HG03135 (cell line): ENCODE results near the gene PLA2G4C.

Source experiments
- ATAC-seq: cut with Tn5 transposase; IDR thresholded peaks from one replicate; pipeline ENCODE4 v1.9.1; 2021; ENCODE audit warnings: mild to moderate bottlenecking, moderate library complexity; ENCODE audit not compliant: unreplicated experiment

PLA2G4C gene

DNA sequence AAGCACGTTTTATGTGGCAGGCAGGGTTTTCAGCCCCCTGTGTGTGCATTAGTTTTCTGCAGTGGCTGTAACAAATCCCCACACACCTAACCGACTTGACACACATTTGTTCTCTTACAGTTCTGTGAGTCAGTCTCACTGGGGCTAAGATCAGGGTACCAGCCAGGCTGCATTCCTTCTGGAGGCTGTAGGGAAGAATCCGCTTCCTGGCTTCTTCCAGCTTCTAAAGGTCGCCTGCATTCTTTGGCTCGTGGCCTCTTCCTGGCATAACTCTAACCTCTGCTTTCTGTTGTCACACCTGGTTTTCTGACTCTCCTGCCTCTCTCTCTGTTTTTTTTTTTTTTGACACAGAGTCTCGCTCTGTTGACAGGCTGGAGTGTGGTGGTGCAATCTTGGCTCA, 109.8 kb downstream of the PLA2G4C start:
- ATAC-seq, result no peak

DNA sequence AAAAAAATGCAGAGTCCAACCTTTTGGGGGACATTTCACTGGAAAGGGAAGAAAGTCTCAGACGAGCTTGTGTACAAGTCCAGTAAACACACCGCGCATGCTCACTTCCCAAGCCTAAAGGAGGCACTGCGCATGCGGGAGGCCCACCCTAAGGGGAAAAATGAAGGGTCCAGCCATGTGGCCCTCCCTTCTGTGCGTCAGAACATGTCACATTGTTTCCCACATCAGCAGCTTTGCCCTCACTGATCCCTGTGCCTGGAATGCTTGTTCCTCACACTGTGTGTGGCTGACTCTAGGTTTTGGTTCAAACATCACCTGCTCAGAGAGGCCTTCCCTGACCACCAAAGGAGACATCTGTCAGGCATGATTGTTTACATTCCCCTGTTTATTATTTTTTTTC, 111.8 kb downstream of the PLA2G4C start:
- ATAC-seq, result no peak
